Measurements from ENCODE around the gene FAM98B.
"Not testable (repeated sequence)": the region's sequence is repeated elsewhere in the genome, so short reads cannot be mapped to it uniquely, and the experiment has no call there.

The FAM98B gene

GRCh38 chr15:38436993-38437392, 16.9 kb upstream of the FAM98B start:
- Histone ChIP-seq H3K9me3 (ENCODE audit: control insufficient read depth, insufficient read depth, low read depth, low read length) (no peaks in the 10 kb centered on the region), H3K9ac (ENCODE audit: low read length) (no peak overlapping the region), H3K27me3 (ENCODE audit: control insufficient read depth, insufficient read depth, low read length) (no peaks in the 10 kb centered on the region; the same call in 1 of the 2 replicates), H3K4me3 (ENCODE audit: low read depth, low read length) (no peak overlapping the region), H3K36me3 (ENCODE audit: control insufficient read depth, insufficient read depth, low read length) (no peaks in the 10 kb centered on the region), H3K27ac (ENCODE audit: low read depth, low read length) (no peak overlapping the region), H3K4me1 (ENCODE audit: control insufficient read depth, insufficient read depth, low read length) (peaks cover 6% of the 10 kb centered on the region; the same call in 1 of the 2 replicates)

DNA sequence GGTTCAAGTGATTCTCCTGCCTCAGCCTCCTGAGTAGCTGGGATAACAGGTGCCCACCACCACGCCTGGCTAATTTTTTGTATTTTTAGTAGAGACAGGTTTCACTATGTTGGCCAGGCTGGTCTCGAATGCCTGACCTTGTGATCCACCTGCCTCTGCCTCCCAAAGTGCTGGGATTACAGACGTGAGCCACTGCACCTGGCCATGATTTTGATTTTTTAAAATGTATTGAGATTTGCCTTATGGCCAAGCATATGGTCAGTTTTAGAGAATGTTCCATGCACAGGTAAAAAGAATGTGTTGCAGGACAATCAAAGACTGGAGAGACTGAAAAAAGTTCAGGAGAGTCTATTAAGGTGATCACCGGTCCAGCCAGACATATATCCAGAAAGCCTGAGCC, 16.3 kb upstream of the FAM98B start:
- not testable (repeated sequence) for H3K4me1 ChIP-seq (ENCODE audit: control insufficient read depth, insufficient read depth, low read length); H3K27me3 ChIP-seq (ENCODE audit: control insufficient read depth, insufficient read depth, low read length); H3K36me3 ChIP-seq (ENCODE audit: control insufficient read depth, insufficient read depth, low read length); H3K9ac ChIP-seq (ENCODE audit: low read length); H3K4me3 ChIP-seq (ENCODE audit: low read depth, low read length); H3K9me3 ChIP-seq (ENCODE audit: control insufficient read depth, insufficient read depth, low read depth, low read length); H3K27ac ChIP-seq (ENCODE audit: low read depth, low read length)

DNA sequence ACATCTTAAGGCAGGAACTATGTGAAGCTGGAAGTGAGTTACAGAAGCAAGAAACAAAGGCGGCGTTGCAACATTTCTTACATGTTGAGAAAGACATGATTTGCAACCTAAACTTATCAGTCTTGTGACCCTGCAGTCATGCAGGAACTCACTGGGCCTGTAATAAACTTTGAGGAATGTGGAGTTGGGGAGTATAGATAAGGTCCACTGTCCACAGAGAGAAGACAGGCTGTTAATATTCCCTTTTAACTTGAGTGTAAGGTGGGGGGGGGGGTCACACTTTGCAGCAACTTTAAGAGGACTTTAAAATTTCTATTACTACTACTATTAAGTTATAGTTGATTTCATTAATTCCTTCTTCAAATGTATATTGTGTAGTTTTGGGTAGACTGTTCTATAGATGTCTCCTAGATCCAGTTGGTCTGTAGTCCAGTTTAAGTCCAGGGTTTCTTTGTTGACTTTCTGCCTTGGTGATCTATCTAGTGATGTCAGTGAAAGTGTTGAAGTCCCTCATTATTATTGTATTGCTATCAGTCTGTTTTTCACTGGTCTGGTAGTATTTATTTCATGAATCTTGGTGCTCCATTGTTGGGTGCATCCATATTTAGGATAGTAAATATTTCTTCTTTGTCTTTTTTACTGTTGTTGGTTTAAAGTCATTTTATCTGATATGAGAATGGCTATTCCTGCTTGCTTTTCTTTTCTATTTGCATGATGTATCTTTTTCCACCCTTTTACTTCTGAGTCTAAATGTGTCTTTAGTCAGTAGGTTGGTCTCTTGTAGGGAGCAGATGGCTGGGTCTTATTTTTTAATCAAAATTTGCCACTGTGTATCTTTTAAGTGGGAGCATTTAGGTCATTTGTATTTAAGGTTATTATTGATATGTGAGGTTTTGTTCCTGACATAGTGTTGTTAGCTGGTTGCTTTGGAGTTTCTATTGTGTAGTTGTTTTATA, 15.6 kb upstream of the FAM98B start:
- no peak overlapping the region for H3K9ac ChIP-seq (ENCODE audit: low read length)
- H3K36me3 ChIP-seq (ENCODE audit: control insufficient read depth, insufficient read depth, low read length): no peaks in the 10 kb centered on the region
- peaks cover 6% of the 10 kb centered on the region; the same call in 1 of the 2 replicates for H3K4me1 ChIP-seq (ENCODE audit: control insufficient read depth, insufficient read depth, low read length)
- H3K9me3 ChIP-seq (ENCODE audit: control insufficient read depth, insufficient read depth, low read depth, low read length): no peaks in the 10 kb centered on the region
- no peaks in the 10 kb centered on the region; the same call in 1 of the 2 replicates for H3K27me3 ChIP-seq (ENCODE audit: control insufficient read depth, insufficient read depth, low read length)
- H3K27ac ChIP-seq (ENCODE audit: low read depth, low read length): no peak overlapping the region
- H3K4me3 ChIP-seq (ENCODE audit: low read depth, low read length): no peak overlapping the region

- no peak overlapping the region for H3K4me3 ChIP-seq (ENCODE audit: low read depth, low read length)
These were observed 13.4 kb upstream of the FAM98B start for GRCh38 chr15:38440353-38441129.

DNA sequence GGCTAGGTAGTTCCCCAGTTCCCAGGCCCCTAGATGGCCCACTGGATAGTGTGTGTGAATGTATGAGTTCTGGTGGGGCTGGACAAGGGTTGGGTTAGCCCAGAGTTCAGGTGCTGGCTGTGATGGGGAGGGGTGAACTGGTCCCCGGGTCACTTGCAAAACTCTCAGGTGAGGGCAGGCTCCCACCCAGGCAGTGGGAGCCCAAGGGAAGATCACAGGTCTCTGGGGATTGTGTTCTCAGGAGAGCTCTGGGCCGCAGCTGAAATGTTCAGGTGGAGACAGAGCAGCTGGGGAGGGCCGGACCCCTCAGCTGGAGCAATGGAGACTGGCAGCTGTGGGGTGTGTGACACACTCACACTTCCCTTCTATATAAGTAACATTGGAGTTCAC, 12.8 kb upstream of the FAM98B start:
- Histone ChIP-seq H3K27ac (ENCODE audit: low read depth, low read length) (no peak overlapping the region), H3K9ac (ENCODE audit: low read length) (no peak overlapping the region), H3K36me3 (ENCODE audit: control insufficient read depth, insufficient read depth, low read length) (no peaks in the 10 kb centered on the region), H3K4me3 (ENCODE audit: low read depth, low read length) (no peak overlapping the region), H3K9me3 (ENCODE audit: control insufficient read depth, insufficient read depth, low read depth, low read length) (no peaks in the 10 kb centered on the region), H3K4me1 (ENCODE audit: control insufficient read depth, insufficient read depth, low read length) (peaks cover 6% of the 10 kb centered on the region; the same call in 1 of the 2 replicates), H3K27me3 (ENCODE audit: control insufficient read depth, insufficient read depth, low read length) (no peaks in the 10 kb centered on the region; the same call in 1 of the 2 replicates)

More at GRCh38 chr15:38440353-38441129, 13.4 kb upstream of the FAM98B start:
- no peaks in the 10 kb centered on the region for H3K9me3 ChIP-seq (ENCODE audit: control insufficient read depth, insufficient read depth, low read depth, low read length)
- H3K27me3 ChIP-seq (ENCODE audit: control insufficient read depth, insufficient read depth, low read length): no peaks in the 10 kb centered on the region; the same call in 1 of the 2 replicates
- no peaks in the 10 kb centered on the region for H3K36me3 ChIP-seq (ENCODE audit: control insufficient read depth, insufficient read depth, low read length)
- no peak overlapping the region for H3K9ac ChIP-seq (ENCODE audit: low read length)
- peaks cover 6% of the 10 kb centered on the region; the same call in 1 of the 2 replicates for H3K4me1 ChIP-seq (ENCODE audit: control insufficient read depth, insufficient read depth, low read length)
- no peak overlapping the region for H3K27ac ChIP-seq (ENCODE audit: low read depth, low read length)

DNA sequence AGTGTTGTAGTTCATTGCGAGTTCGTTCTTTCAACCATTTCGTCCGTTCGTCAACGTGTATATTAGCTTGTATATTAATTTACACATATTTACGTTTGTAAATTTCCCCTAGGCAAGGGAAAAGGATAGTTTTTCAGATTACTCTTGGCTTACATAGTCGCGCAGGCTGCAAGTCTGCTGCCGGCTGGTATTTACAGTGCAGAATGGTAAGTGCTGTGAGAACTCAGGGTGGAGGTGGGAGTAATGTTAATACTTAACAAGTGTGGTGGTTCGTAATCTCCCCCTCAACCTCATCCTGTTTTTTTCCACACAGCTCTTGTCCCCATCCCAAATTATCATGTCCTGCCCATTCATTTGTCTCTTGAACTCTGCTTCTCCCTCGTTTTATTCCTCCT, 766 bp downstream of the FAM98B start:
- Histone ChIP-seq H3K27me3 (ENCODE audit: control insufficient read depth, insufficient read depth, low read length) (no peaks in the 10 kb centered on the region), H3K4me3 (ENCODE audit: low read depth, low read length) (peak overlapping the region; percentile 94), H3K4me1 (ENCODE audit: control insufficient read depth, insufficient read depth, low read length) (peaks cover 4% of the 10 kb centered on the region), H3K9me3 (ENCODE audit: control insufficient read depth, insufficient read depth, low read depth, low read length) (no peaks in the 10 kb centered on the region), H3K36me3 (ENCODE audit: control insufficient read depth, insufficient read depth, low read length) (peaks cover 8% of the 10 kb centered on the region; the same call in 1 of the 2 replicates), H3K9ac (ENCODE audit: low read length) (peak overlapping the region; percentile 95), H3K27ac (ENCODE audit: low read depth, low read length) (peak overlapping the region; percentile 97)

- peaks cover 4% of the 10 kb centered on the region for H3K4me1 ChIP-seq (ENCODE audit: control insufficient read depth, insufficient read depth, low read length)
- no peaks in the 10 kb centered on the region for H3K9me3 ChIP-seq (ENCODE audit: control insufficient read depth, insufficient read depth, low read depth, low read length)
- peak overlapping the region; percentile 94 for H3K4me3 ChIP-seq (ENCODE audit: low read depth, low read length)
- H3K9ac ChIP-seq (ENCODE audit: low read length): peak overlapping the region; percentile 95
- H3K27me3 ChIP-seq (ENCODE audit: control insufficient read depth, insufficient read depth, low read length): no peaks in the 10 kb centered on the region
- H3K36me3 ChIP-seq (ENCODE audit: control insufficient read depth, insufficient read depth, low read length): peaks cover 8% of the 10 kb centered on the region; the same call in 1 of the 2 replicates
- H3K27ac ChIP-seq (ENCODE audit: low read depth, low read length): peak overlapping the region; percentile 97; the same call in 1 of the 2 replicates
These were observed 1.2 kb downstream of the FAM98B start for GRCh38 chr15:38455092-38455491.

- Histone ChIP-seq H3K4me1 (ENCODE audit: control insufficient read depth, insufficient read depth, low read length) (peaks cover 4% of the 10 kb centered on the region), H3K36me3 (ENCODE audit: control insufficient read depth, insufficient read depth, low read length) (peaks cover 8% of the 10 kb centered on the region; the same call in 1 of the 2 replicates), H3K4me3 (ENCODE audit: low read depth, low read length) (no peak overlapping the region), H3K9ac (ENCODE audit: low read length) (no peak overlapping the region), H3K9me3 (ENCODE audit: control insufficient read depth, insufficient read depth, low read depth, low read length) (no peaks in the 10 kb centered on the region), H3K27ac (ENCODE audit: low read depth, low read length) (no peak overlapping the region), H3K27me3 (ENCODE audit: control insufficient read depth, insufficient read depth, low read length) (no peaks in the 10 kb centered on the region)
These were observed 4.7 kb downstream of the FAM98B start for GRCh38 chr15:38458646-38459045.

DNA sequence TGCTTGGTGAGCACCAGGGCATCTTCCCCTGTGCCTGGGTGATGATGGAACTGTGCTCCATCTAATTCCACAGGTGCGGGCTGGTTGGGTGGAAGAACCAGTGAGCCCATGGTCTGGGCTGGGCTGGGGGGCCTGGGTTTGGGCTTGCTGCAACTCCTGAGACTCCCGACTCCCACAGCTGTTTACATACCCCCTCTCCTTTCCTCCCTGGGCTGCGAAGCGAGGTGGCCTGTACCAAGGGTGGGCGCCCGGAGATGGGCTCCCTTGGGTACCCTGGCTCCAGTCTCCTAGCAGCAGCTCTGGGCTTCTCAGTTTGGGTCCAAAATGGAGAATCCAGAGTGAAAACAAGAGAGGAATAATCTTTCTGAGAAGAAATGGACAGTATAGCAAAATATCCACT, 5.6 kb downstream of the FAM98B start:
- H3K9me3 ChIP-seq (ENCODE audit: control insufficient read depth, insufficient read depth, low read depth, low read length): no peaks in the 10 kb centered on the region

GRCh38 chr15:38460543-38460942, 6.6 kb downstream of the FAM98B start:
- Histone ChIP-seq H3K27ac (ENCODE audit: low read depth, low read length) (no peak overlapping the region), H3K4me3 (ENCODE audit: low read depth, low read length) (no peak overlapping the region), H3K9ac (ENCODE audit: low read length) (no peak overlapping the region), H3K27me3 (ENCODE audit: control insufficient read depth, insufficient read depth, low read length) (no peaks in the 10 kb centered on the region), H3K4me1 (ENCODE audit: control insufficient read depth, insufficient read depth, low read length) (no peaks in the 10 kb centered on the region; the same call in 1 of the 2 replicates), H3K36me3 (ENCODE audit: control insufficient read depth, insufficient read depth, low read length) (peaks cover 8% of the 10 kb centered on the region; the same call in 1 of the 2 replicates), H3K9me3 (ENCODE audit: control insufficient read depth, insufficient read depth, low read depth, low read length) (no peaks in the 10 kb centered on the region)

More for the DNA sequence above, 5.6 kb downstream of the FAM98B start:
- Histone ChIP-seq H3K36me3 (ENCODE audit: control insufficient read depth, insufficient read depth, low read length) (peaks cover 8% of the 10 kb centered on the region; the same call in 1 of the 2 replicates), H3K9ac (ENCODE audit: low read length) (no peak overlapping the region), H3K4me1 (ENCODE audit: control insufficient read depth, insufficient read depth, low read length) (peaks cover 4% of the 10 kb centered on the region), H3K27ac (ENCODE audit: low read depth, low read length) (no peak overlapping the region), H3K4me3 (ENCODE audit: low read depth, low read length) (no peak overlapping the region), H3K27me3 (ENCODE audit: control insufficient read depth, insufficient read depth, low read length) (no peaks in the 10 kb centered on the region)
